ENCODE results near the gene ELF4.
A peak's percentile ranks its signal among the peaks of the same experiment; 100 is the strongest.

Gene ELF4

DNA sequence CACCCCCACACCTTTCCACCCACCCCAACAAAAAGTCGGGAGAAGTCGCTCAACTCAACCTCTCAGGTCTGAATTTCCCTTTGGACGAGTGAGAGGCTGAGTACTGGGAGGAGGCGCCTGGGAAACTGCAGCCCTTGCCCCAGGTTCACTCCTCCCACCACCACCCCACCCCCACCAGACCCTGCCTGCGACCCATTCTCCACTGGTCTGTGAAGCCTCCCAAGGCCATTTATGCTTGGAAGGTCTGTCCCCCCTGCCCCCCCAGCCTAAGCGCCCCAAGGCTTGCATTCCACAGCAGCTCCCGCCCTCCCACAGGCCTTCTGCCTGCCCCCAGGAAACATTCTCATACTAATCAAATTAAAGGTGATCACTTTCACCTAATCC lies 27.2 kb downstream of the ELF4 start:
- DNase-seq: no peak

GRCh38 chrX:130082244-130083106 lies 27.8 kb downstream of the ELF4 start:
- peak; percentile 85 for DNase-seq

DNA sequence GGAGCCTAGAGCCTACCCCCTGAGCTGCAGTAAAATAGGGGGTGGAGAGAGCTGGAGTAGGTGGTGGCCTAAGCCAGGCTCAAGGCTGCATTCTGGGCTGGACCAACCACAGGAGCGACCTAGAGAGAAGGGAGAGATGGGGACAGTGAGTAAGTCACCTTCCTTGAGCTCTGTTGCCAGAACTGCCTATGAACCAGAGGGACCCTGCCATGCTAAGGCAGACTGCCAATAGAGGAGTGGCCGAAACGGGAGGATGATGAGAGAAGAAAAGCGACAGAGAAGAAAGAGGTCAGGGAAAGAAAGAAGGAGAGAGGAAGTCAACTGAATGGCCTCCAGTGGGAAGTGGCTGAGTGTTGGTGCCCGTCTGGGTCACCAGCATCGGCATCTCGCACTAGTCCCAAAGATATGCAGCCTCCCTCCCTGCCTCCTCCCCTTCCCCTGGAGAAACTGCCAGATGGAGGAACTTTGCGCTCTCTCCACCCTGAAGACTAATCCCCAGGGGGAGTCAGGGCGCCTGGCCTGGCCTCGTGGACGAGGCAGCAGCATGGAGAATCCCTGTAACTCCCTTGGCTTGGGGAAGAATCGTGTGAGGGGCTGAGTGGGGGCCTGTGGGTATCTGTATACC lies 28.8 kb downstream of the ELF4 start:
- DNase-seq: no peak

GRCh38 chrX:130080791-130081367 lies 29.4 kb downstream of the ELF4 start:
- DNase-seq: no peak

DNA sequence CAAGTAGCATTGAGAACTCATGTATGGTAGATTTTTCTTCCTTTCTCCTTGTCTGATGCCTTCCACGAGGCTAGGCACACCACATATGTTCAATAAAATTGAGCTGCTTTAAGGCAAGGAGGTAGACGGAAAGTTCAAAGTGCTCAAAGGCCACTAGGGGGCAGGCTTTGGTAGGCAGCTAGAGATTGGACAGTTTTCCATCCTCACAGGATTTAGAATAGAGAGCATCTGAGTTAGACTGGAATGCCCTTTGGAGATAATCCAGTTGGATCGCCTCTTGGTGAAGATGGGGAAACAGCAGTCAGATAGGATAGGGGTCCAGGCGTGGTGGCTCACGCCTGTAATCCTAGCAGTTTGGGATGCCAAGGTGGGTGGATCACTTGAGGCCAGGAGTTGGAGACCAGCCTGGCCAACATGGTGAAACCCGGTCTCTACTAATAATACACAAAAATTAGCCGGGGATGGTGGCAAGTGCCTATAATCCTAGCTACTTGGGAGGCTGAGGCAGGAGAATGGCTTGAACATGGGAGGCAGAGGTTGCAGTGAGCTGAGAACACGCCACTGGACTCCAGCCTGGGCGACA lies 30.4 kb downstream of the ELF4 start:
- DNase-seq: peak; percentile 62

DNA sequence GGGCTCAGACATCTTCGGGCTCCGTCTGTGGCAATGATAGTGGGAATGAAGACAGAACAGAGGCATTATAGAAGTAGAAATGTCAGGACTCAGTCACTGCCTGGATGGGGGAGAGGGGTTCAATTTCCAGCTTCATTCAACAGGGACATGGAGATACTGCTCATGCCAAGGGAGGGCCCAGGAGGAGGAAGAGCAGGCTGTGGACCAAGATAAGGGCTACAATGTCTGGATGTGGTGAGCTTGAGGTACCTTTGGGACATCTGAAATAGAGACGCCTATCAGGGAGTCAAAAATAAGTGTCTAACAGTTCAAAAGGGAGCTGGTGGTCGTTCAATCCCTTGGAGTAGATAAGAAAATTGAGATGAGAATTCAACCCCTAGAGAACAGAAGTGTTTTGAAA lies 34.5 kb downstream of the ELF4 start:
- no peak for DNase-seq

DNA sequence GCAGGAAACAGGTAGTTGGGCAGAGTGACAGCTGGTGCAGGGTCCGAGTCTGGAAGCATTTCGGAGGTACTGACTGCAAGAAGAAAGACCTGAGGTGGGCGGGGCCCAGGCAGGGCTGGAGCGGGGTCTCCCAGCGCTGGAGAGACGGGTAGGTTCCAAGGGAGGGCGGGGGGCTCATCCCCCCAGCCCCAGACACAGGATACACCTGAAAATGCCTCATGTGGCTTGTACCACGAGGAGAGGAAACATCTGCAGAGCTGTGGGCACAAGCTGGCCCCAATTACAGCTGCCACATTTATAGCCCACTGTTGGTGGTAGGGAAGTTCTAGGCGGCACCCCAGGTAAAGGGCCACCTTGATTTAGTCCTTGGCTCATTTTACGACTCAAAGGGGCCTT lies 38.0 kb downstream of the ELF4 start:
- DNase-seq: no peak

DNA sequence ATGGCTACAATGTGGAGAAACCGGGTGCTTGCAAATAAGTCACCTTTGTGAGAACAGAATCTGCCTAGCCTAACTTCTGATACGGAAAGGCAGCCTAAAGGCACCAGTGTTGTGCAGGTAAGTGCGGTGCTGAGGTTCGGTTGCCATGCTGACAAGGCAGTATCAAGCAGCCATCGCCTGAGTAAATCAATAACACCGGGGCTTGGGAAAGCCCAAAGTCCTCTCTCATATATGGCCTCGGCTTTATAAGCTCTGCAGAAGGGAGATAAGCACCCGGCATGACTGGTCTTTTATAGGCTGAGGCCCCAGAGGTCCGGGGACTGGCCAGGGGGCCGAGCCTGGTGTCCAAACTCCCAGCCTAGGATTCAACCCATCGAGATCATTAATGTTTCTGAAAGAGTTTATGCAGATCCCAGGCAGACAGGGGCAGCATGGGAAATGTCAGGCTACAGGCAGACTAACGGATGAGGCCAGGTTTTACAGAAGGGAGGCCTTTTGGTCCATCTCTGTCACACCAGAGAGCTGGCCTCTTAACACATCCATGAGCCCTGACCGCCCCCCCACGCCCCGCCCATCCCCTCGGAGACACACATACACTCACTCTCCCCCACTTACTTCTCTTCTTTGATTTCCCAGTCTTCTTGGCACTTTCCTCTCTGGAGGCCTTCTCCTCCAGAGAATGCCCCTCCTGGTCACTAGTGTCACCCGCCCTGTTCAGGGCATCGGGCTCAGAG lies 38.5 kb downstream of the ELF4 start:
- no peak for DNase-seq

DNA sequence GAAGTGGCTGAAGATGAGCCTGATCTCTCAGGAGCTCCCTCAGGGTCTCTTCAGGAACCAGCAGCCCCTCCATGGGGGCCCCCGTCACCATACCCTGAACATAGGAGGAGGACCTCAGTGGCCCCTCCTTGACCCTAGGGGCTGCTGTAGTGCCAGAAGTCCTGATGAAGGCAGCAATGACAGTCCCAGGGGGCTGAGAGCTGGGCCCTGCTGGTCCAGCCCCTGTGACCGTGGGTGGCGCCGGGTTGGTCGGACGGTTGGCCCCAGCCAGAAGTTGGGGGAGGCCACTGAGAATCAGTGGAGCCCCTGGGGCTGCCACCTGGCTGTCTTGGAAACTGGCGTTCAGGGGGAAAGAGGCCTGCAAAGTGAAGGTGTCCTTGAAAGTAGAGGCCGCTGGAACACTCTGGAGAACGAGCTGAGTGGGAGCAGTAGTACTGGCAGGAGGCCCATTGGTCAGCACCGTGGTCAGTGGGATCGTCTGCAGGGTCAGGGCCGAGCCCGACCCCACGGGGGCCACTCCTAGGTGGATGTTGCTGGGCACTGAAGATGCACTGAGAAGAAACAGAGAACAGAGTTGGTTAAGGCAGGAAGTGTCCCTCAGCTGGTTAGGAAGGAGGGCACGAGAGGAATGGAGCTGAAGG lies 43.2 kb downstream of the ELF4 start:
- DNase-seq: no peak

DNA sequence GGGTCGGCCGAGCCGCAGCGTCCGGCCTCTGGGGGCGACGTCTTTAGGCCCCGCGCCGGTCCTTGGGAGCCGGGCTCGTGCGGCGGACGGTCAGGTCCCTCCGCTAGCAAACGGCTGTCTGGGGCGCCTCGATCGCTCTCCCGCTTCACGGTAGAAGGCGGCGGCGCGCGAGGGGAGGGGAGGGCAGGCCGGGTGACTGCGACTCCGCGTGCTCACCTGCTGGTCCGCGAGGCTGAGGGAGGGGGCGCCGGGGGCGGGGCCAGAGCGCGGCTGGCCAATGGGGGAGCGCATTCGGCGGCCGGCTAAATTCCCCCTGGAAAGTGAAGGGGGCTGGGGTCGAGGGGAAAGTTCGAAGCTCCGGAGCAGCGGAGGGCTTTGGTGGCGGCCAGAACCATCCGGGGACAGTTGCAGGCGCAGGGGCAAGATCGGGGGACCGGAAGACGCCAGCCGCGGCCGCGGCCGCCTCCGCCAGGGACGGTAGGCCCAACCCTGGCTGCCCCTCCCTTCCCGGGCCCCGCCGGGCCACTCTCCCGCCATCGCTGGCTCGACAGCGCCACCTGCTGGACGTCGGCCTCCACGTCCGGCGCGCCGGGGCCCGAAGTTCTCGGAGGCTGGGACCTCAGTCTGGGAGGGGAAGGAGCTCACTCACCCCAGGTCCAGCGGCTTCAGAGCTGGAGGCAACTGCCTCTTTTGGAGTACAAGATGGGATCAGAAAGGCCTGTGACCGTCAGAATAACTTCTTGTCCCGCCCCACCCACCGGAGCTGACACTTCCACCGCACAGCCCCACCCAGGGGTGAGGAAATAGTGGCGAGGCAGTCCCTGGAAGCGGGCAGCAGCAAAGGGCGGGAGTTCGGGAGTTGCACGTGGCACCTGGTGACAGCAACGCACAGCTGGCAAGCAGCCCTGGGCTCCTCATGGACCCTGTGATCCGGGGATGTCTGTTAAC lies 49.9 kb downstream of the ELF4 start:
- DNase-seq: peak; percentile 87

GRCh38 chrX:130058652-130059051 lies 51.6 kb downstream of the ELF4 start:
- DNase-seq: no peak

GRCh38 chrX:130057209-130057608 lies 53.1 kb downstream of the ELF4 start:
- no peak for DNase-seq

- no peak for DNase-seq
These were observed 54.4 kb downstream of the ELF4 start for GRCh38 chrX:130055899-130056298.

GRCh38 chrX:130055103-130055502 lies 55.2 kb downstream of the ELF4 start:
- no peak for DNase-seq

- no peak for DNase-seq
These were observed 57.1 kb downstream of the ELF4 start for GRCh38 chrX:130053236-130053635.

- no peak for DNase-seq
These were observed 59.0 kb downstream of the ELF4 start for GRCh38 chrX:130051176-130051845.

GRCh38 chrX:130049821-130050220 lies 60.5 kb downstream of the ELF4 start:
- DNase-seq: no peak

DNA sequence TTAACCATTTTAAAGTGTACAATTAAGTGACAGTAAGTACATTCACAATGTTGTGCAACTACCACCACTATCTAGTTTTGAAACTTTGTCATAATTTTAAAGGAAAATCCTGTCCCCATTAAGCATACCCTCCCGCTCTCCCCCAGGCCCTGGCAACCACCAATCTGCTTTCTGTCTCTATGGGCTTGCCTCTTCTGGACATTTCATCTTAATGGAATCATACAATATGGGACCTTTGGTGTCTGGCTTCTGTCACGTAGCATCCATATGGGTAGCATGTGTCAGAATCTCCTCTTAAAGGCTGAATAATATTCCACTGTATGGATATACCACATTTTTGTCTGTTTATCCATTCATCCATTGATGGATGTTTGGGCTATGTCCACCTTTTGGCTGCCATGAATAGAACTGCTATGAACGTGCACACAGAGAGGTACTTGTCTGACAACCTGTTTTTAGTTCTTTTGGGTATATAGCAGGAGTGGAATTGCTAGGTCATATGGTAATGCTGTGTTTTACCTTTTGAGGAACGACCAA lies 61.5 kb downstream of the ELF4 start:
- DNase-seq: no peak

DNA sequence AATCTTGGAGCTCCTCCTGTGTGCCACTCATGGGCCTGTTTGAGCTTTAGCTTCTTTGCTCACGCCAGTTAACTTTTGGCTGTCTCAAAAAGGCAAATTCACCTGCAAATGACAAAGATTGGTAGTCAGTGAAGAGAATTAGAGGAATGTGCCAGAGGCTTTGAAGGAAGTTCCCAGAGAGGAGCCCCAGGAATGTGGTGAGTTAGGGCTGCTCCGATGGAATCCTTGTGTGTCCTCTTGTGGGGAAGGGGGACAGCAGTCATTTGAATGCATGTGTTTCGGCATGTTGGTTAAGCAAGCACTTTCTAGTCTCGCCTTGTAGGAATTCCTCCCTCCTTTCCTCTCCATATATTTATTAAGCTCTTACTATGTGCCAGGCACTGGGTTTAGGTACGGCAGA lies 62.9 kb downstream of the ELF4 start:
- no peak for DNase-seq

DNA sequence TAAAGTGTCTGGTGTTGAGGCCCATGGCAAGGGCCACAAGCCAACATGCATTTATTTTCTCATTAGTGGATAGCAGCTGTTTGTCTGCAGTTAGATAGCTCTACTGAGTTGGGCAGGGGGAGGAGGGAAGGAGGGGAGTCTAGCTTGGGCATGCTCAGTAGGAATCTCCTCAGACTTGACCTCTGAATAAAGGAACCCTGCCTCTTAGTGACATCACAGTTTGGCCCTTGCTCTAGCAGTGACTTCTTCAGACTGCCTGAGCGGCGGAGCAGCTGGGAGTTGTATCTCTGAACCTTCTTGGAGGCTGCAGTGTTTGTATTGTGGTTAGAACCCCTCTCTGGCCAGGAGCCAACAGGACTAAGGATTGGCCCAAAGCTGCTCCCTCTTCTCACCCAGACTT lies 70.5 kb downstream of the ELF4 start:
- DNase-seq: no peak

DNA sequence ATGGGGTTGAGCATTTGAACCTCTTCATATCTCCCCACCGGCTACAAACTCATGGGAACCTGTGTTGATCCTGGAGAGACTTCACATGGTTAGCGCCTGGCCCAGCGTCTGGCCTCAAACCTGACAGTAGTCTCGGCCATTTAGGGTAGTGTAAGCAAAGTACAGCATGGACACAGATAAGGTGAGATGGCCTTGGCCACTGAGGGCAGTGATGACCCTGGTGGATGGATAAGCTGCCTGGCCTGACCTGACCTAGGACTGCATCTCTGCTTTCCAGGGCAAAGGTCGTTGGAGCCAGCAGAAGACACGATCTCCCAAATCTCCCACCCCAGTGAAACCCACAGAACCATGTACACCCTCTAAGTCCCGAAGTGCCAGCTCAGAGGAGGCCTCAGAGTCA lies 76.1 kb downstream of the ELF4 start:
- no peak for DNase-seq
